HCT116 (cell line): ENCODE measurements around the gene CENPP. TPM values are rescaled to one million over a fixed set of nuclear protein-coding genes. Genes with fewer than 3 reads are reported as not detected.

Experiments used
- ATAC-seq: fragments of 200-7000 bp; cut with Tn5 transposase; 2 replicates; pipeline ENCODE4 v1.9.1; 2020; ENCODE audit warnings: mild to moderate bottlenecking, moderate library complexity
- BruUV-seq: library from RNA; stranded (reverse); fragments of 400-500 nt; replicated peaks from 2 replicates; lab custom pipeline; 2021; lab: Mats Ljungman, UMichigan
- CTCF ChIA-PET: fragments of 300-600 bp; sonication (Branson Sonifier 250); formaldehyde crosslinking; loops from one replicate; lab custom pipeline; 2021; ENCODE audit warnings: antibody characterized with exemption; lab: Charles Lee
- POLR2A ChIA-PET: fragments of 300-600, 350-600 bp; sonication (Branson Sonifier 250); formaldehyde crosslinking; loops from one replicate; lab custom pipeline; 2021; ENCODE audit warnings: antibody characterized with exemption; lab: Charles Lee
- RAD21 ChIA-PET, 2 experiments: fragments of 300-600 bp; sonication (Branson Sonifier 250); formaldehyde crosslinking; loops; one replicate each; lab custom pipeline; 2023; ENCODE audit warnings: low total read pairs in 2 of 2; ENCODE audit not compliant: uncharacterized antibody in 2 of 2, unreplicated experiment in 2 of 2, low non-redundant PET in 1 of 2; lab: Charles Lee
- DNase-seq: peaks from one replicate; pipeline ENCODE4 v3.0.0-alpha.2; 2010; ENCODE audit warnings: low read depth, low spot score
- H2AFZ ChIP-seq: fragments of 200-600 bp; shearing (Covaris generic), sonication (generic); 2 replicates; pipeline ENCODE4 v1.6.1; 2017; ENCODE audit warnings: low read depth, mixed run types, mixed read lengths, antibody characterized with exemption, low read length; ENCODE audit not compliant: poor library complexity, severe bottlenecking
- H3K27ac ChIP-seq: 2 replicates; pipeline ENCODE4 v1.5.1; 2012; ENCODE audit warnings: low read depth, low read length
- H3K27me3 ChIP-seq: fragments of 200-600 bp; sonication (generic); 2 replicates; pipeline ENCODE4 v1.6.1; 2016; ENCODE audit warnings: mixed run types, low read length, mixed read lengths; ENCODE audit not compliant: insufficient read depth
- H3K36me3 ChIP-seq, 2 experiments: fragments of 200-500 bp in 1 of 2; fragments of 200-600 bp in 1 of 2; sonication (Bioruptor generic) in 1 of 2; sonication (generic) in 1 of 2; 2 replicates each; pipeline versions ENCODE4 v1.5.1 to v1.6.1; 2014 to 2016; ENCODE audit warnings: low read length in 2 of 2, inconsistent platforms in 1 of 2, mixed read lengths in 1 of 2, mixed run types in 1 of 2; ENCODE audit not compliant: insufficient read depth in 2 of 2, control insufficient read depth in 1 of 2
- H3K4me1 ChIP-seq, 2 experiments: fragments of 200-600 bp in 1 of 2; sonication (generic) in 1 of 2; 2 replicates each; pipeline versions ENCODE4 v1.5.1 to v1.6.1; 2012 to 2017; ENCODE audit warnings: low read length in 2 of 2, inconsistent platforms in 1 of 2, mild to moderate bottlenecking in 1 of 2, mixed read lengths in 1 of 2, mixed run types in 1 of 2, moderate library complexity in 1 of 2; ENCODE audit not compliant: insufficient read depth in 2 of 2, control insufficient read depth in 1 of 2
- H3K4me2 ChIP-seq: fragments of 200-600 bp; sonication (generic); 2 replicates; pipeline ENCODE4 v1.6.1; 2017; ENCODE audit warnings: mixed run types, low read length, mixed read lengths
- H3K4me3 ChIP-seq, 2 experiments: fragments of 200-600 bp in 1 of 2; sonication (generic) in 1 of 2; replicated peaks in 1 of 2; 2 replicates each; pipeline ENCODE4 v1.5.1; 2011 to 2016; ENCODE audit warnings: low read length in 2 of 2, control low read depth in 1 of 2, low read depth in 1 of 2, mild to moderate bottlenecking in 1 of 2, mixed read lengths in 1 of 2, mixed run types in 1 of 2
- H3K79me2 ChIP-seq: fragments of 200-600 bp; sonication (generic); 2 replicates; pipeline ENCODE4 v1.6.1; 2017; ENCODE audit warnings: mild to moderate bottlenecking, mixed run types, low read length, moderate library complexity, mixed read lengths; ENCODE audit not compliant: insufficient read depth
- H3K9ac ChIP-seq: fragments of 200-600 bp; sonication (generic); 2 replicates; pipeline ENCODE4 v1.6.1; 2016; ENCODE audit warnings: low read length, mixed read lengths
- H3K9me2 ChIP-seq: fragments of 200-600 bp; sonication (generic), shearing (Covaris generic); 2 replicates; pipeline ENCODE4 v1.6.1; 2017; ENCODE audit warnings: mixed run types, mild to moderate bottlenecking, moderate library complexity; ENCODE audit not compliant: insufficient read depth
- H3K9me3 ChIP-seq, 2 experiments: fragments of 200-500 bp in 1 of 2; fragments of 200-600 bp in 1 of 2; sonication (Bioruptor generic) in 1 of 2; sonication (generic) in 1 of 2; 2 replicates each; pipeline ENCODE4 v1.6.1; 2014 to 2017; ENCODE audit warnings: low read length in 2 of 2, mixed read lengths in 2 of 2, inconsistent platforms in 1 of 2, low read depth in 1 of 2, mild to moderate bottlenecking in 1 of 2, mixed run types in 1 of 2, moderate library complexity in 1 of 2; ENCODE audit not compliant: control insufficient read depth in 1 of 2, insufficient read depth in 1 of 2
- H4K20me1 ChIP-seq: fragments of 200-600 bp; sonication (generic), shearing (Covaris generic); 2 replicates; pipeline ENCODE4 v1.6.1; 2017; ENCODE audit warnings: mixed run types, mild to moderate bottlenecking, moderate library complexity; ENCODE audit not compliant: insufficient read depth
- CBX3 ChIP-seq: IDR thresholded peaks from 2 replicates; pipeline ENCODE4 v1.6.1; 2012; ENCODE audit warnings: low read depth
- CEBPB ChIP-seq: IDR thresholded peaks from 2 replicates; pipeline ENCODE4 v1.6.1; 2012; ENCODE audit warnings: low read depth
- MAX ChIP-seq: IDR thresholded peaks from 2 replicates; pipeline ENCODE4 v1.6.1; 2012
- REST ChIP-seq: IDR thresholded peaks from 2 replicates; pipeline ENCODE4 v1.6.1; 2012; ENCODE audit warnings: low read depth
- SIN3A ChIP-seq: IDR thresholded peaks from 2 replicates; pipeline ENCODE4 v1.6.1; 2012; ENCODE audit warnings: low read depth
- YY1 ChIP-seq: IDR thresholded peaks from 2 replicates; pipeline ENCODE4 v1.6.1; 2011; ENCODE audit warnings: low read length, low read depth, moderate library complexity, mild to moderate bottlenecking; ENCODE audit not compliant: insufficient replicate concordance; ENCODE audit errors: extremely low read depth
- intact Hi-C: fragments of 100-400 bp; cut with micrococcal nuclease; formaldehyde crosslinking; loops from 2 replicates; pipeline ENCODE4 v1.10.0; 2022
- total RNA-seq: library from RNA; stranded (reverse); gene quantifications from one replicate; pipeline ENCODE4 v1.2.1, GENCODE V29; 2021; ENCODE audit not compliant: unreplicated experiment

Gene CENPP
- total RNA-seq, 1 experiment from 2014 or later: 7.0 TPM

GRCh38 chr9:92486371-92486770, 160.6 kb downstream of the CENPP start (continued):
- TF ChIP-seq REST: no peak
- no peak for TF ChIP-seq MAX
- TF ChIP-seq CEBPB: no peak
- no peak for TF ChIP-seq YY1
- TF ChIP-seq SIN3A: no peak

- intact Hi-C loops: no loop called here
- no TSS peak for BruUV-seq
- ChIA-PET CTCF (no interaction called here), RAD21 (no interaction called here), POLR2A (no interaction called here)
- no peak overlapping the region for H3K4me3 ChIP-seq
- ATAC-seq (no peak), DNase-seq (no peak)
- H2AFZ ChIP-seq: no peak overlapping the region
- no peak overlapping the region for H3K4me2 ChIP-seq
- H3K27me3 ChIP-seq: no peaks in the 10 kb centered on the region
- no peaks in the 10 kb centered on the region for H3K79me2 ChIP-seq
- 0 out of 4 replicates have a peak, but pooled peaks cover 0 to 3% of the 10 kb centered on the region in 2 experiments for H3K4me1 ChIP-seq
- H4K20me1 ChIP-seq: no peaks in the 10 kb centered on the region
- H3K9me3 ChIP-seq: no peaks in the 10 kb centered on the region
- no peaks in the 10 kb centered on the region for H3K9me2 ChIP-seq
- H3K36me3 ChIP-seq: no peaks in the 10 kb centered on the region
- H3K9ac ChIP-seq: no peak overlapping the region
- TF ChIP-seq CBX3 (no peak), SIN3A (no peak)
- TF ChIP-seq, all 23 proteins: peak for 0
- no peak overlapping the region for H3K27ac ChIP-seq
These were observed 163.2 kb downstream of the CENPP start for GRCh38 chr9:92488681-92489550.
